Caco-2 (cell line): ENCODE data around the gene SLIT2. TPM values are rescaled to one million over a fixed set of nuclear protein-coding genes. Genes with fewer than 3 reads are reported as not detected.
A peak's percentile ranks its signal among the peaks of the same experiment; 100 is the strongest.

Experiments used
- BruUV-seq: library from RNA; stranded (reverse); fragments of 400-500 nt; replicated peaks from 2 replicates; lab custom pipeline; 2021; lab: Mats Ljungman, UMichigan
- CTCF ChIA-PET: fragments of 300-600 bp; sonication (Branson Sonifier 250); formaldehyde crosslinking; loops from one replicate; lab custom pipeline; 2022; ENCODE audit warnings: antibody characterized with exemption; lab: Charles Lee
- POLR2A ChIA-PET: fragments of 300-600 bp; sonication (Branson Sonifier 250); formaldehyde crosslinking; loops from one replicate; lab custom pipeline; 2022; ENCODE audit warnings: antibody characterized with exemption; lab: Charles Lee
- DNase-seq, 2 experiments: peaks; one replicate each; pipeline versions ENCODE4 v3.0.0 to v3.0.0-alpha.2; 2020 to 2022
- H3K27me3 ChIP-seq: replicated peaks from 2 replicates; pipeline ENCODE4 v1.6.0; 2011; ENCODE audit warnings: low read length; ENCODE audit not compliant: control insufficient read depth, insufficient read depth
- H3K36me3 ChIP-seq: 2 replicates; pipeline ENCODE4 v1.5.1; 2011; ENCODE audit warnings: low read length; ENCODE audit not compliant: control insufficient read depth, insufficient read depth
- H3K4me1 ChIP-seq: fragments of 250-450 bp; sonication (Bioruptor Pico); 2 replicates; pipeline ENCODE4 v1.5.1; 2020; ENCODE audit warnings: mild to moderate bottlenecking
- H3K4me3 ChIP-seq: 2 replicates; pipeline ENCODE4 v1.5.1; 2011; ENCODE audit warnings: low read depth, mild to moderate bottlenecking, control low read depth, low read length
- H3K9me3 ChIP-seq: fragments of 250-450 bp; sonication (Bioruptor Pico); 2 replicates; pipeline ENCODE4 v1.5.1; 2020; ENCODE audit warnings: mild to moderate bottlenecking, moderate library complexity
- H3K27ac Mint-ChIP-seq: one replicate; pipeline ENCODE4 v1.8.0; 2022; ENCODE audit warnings: mixed read lengths; ENCODE audit not compliant: unreplicated experiment
- H3K27me3 Mint-ChIP-seq: one replicate; pipeline ENCODE4 v1.8.0; 2022; ENCODE audit warnings: mixed read lengths; ENCODE audit not compliant: insufficient read depth, unreplicated experiment
- H3K36me3 Mint-ChIP-seq: one replicate; pipeline ENCODE4 v1.8.0; 2022; ENCODE audit warnings: mild to moderate bottlenecking, mixed read lengths; ENCODE audit not compliant: insufficient read depth, unreplicated experiment
- H3K4me1 Mint-ChIP-seq: one replicate; pipeline ENCODE4 v1.8.0; 2022; ENCODE audit warnings: low read depth, mixed read lengths; ENCODE audit not compliant: unreplicated experiment
- H3K4me3 Mint-ChIP-seq: one replicate; pipeline ENCODE4 v1.8.0; 2022; ENCODE audit warnings: mild to moderate bottlenecking, moderate library complexity, mixed read lengths; ENCODE audit not compliant: unreplicated experiment
- H3K9me3 Mint-ChIP-seq: one replicate; pipeline ENCODE4 v1.8.0; 2022; ENCODE audit warnings: mixed read lengths; ENCODE audit not compliant: unreplicated experiment
- intact Hi-C: fragments of 100-400 bp; cut with micrococcal nuclease; formaldehyde crosslinking; loops from one replicate; pipeline ENCODE4 v1.10.0; 2022; ENCODE audit not compliant: unreplicated experiment
- total RNA-seq: library from RNA; stranded (reverse); gene quantifications from 2 replicates; pipeline ENCODE4 v1.2.3, GENCODE V29; 2022
- TF ChIP-seq, protein P1 (sequence below), 2 experiments: fragments of 200-600 bp in 1 of 2; IDR thresholded peaks; 1 replicate in 1 of 2; 2 replicates in 1 of 2; pipeline versions ENCODE4 v1.5.1 to v1.8.0; 2011 to 2022; ENCODE audit warnings: antibody characterized with exemption in 1 of 2, control low read depth in 1 of 2, inconsistent platforms in 1 of 2, low read depth in 1 of 2, low read length in 1 of 2, mild to moderate bottlenecking in 1 of 2, moderate library complexity in 1 of 2; ENCODE audit not compliant: insufficient read depth in 1 of 2, severe bottlenecking in 1 of 2, unreplicated experiment in 1 of 2

SLIT2 gene
- total RNA-seq, 1 experiment from 2014 or later, result 0.68 TPM

DNA sequence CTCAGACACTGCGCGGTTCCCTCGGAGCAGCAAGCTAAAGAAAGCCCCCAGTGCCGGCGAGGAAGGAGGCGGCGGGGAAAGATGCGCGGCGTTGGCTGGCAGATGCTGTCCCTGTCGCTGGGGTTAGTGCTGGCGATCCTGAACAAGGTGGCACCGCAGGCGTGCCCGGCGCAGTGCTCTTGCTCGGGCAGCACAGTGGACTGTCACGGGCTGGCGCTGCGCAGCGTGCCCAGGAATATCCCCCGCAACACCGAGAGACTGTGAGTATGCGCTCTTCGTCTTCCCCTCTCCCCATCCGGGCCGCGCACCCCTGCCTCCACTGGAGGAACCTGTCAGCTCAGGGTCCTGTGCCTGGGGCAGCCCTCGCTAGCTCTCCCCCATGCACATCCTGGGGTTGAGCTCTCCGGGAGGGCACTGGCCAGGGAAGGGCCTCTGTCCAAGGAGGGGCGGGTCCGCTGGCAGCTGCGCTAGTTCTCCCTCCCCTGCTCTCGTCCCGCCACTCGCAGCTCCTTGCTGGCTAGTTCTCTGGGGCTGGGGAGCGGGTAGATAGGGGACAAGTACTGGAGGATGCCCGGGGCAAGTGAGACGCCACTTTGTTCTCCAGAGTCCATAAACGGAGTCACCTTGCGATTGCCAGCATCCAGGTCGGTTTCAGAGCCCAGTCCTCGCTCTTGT, 2.2 kb downstream of the SLIT2 start:
- no peak for DNase-seq
- intact Hi-C loops, result no loop called here
- TF ChIP-seq, protein P1, sequence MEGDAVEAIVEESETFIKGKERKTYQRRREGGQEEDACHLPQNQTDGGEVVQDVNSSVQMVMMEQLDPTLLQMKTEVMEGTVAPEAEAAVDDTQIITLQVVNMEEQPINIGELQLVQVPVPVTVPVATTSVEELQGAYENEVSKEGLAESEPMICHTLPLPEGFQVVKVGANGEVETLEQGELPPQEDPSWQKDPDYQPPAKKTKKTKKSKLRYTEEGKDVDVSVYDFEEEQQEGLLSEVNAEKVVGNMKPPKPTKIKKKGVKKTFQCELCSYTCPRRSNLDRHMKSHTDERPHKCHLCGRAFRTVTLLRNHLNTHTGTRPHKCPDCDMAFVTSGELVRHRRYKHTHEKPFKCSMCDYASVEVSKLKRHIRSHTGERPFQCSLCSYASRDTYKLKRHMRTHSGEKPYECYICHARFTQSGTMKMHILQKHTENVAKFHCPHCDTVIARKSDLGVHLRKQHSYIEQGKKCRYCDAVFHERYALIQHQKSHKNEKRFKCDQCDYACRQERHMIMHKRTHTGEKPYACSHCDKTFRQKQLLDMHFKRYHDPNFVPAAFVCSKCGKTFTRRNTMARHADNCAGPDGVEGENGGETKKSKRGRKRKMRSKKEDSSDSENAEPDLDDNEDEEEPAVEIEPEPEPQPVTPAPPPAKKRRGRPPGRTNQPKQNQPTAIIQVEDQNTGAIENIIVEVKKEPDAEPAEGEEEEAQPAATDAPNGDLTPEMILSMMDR (IDR thresholded peaks at IDR 0.05; ENCODE audit: insufficient read depth in 1 of 2, low read depth in 1 of 2, low read length in 1 of 2, severe bottlenecking in 1 of 2, unreplicated experiment in 1 of 2), result no peak
- H3K4me3 ChIP-seq, result no peak overlapping the region
- ChIA-PET CTCF (no interaction called here), POLR2A (no interaction called here)
- H3K4me1 ChIP-seq, result no peaks in the 10 kb centered on the region
- H3K4me1 Mint-ChIP-seq, result no peaks in the 10 kb centered on the region
- no peaks in the 10 kb centered on the region for H3K36me3 ChIP-seq
- H3K9me3 ChIP-seq, result no peaks in the 10 kb centered on the region
- H3K4me3 Mint-ChIP-seq, result peak overlapping the region; percentile 72
- no peak overlapping the region for H3K27ac Mint-ChIP-seq
- H3K36me3 Mint-ChIP-seq, result peaks cover 6% of the 10 kb centered on the region
- H3K9me3 Mint-ChIP-seq, result no peaks in the 10 kb centered on the region
- no TSS peak for BruUV-seq
- no peaks in the 10 kb centered on the region; the same call in 1 of the 2 replicates for H3K27me3 ChIP-seq
- H3K27me3 Mint-ChIP-seq, result peaks cover 12% of the 10 kb centered on the region

DNA sequence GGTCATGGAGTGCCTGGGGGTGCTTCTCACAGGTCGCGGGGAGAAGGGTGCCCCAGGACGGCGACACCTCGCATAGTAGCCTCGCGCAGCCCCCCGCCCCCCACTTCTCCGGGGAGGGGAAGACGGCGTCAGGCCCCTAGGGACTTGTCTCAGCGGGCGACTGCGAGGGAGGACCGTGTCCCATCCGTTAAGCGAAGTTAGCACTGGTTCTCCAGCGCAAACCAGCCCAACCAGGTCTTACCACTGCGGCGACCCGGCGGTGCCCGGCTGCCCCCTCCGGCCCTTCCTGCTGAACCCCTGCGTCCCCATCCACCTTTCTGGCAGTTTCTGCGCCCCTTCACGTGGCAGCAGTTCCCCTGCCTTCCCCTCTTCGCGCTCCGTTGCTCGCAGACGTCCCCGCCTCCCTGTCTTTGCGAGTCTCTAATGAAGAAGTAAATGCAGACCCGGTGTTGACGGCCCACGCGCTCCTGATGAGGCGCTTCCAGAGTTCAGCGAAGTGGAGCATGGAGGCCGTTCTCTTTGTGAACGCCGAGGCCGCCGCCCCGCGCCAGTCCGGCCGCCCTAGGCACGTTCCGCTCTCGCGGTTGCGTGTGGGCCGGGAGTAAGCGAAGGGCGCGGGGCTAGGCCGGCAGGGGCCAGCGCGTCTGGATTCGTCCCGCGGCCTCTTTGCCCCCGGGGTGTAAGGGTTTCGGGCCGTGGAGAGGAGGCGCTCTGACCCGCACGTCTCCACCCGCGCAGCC, 3.0 kb downstream of the SLIT2 start:
- Mint-ChIP-seq H3K36me3 (peaks cover 6% of the 10 kb centered on the region), H3K9me3 (no peaks in the 10 kb centered on the region), H3K4me1 (no peaks in the 10 kb centered on the region), H3K27me3 (peaks cover 8% of the 10 kb centered on the region), H3K4me3 (peak overlapping the region; percentile 72), H3K27ac (no peak overlapping the region)
- H3K4me1 ChIP-seq, result no peaks in the 10 kb centered on the region
- TF ChIP-seq, protein P1 (IDR thresholded peaks at IDR 0.05; ENCODE audit: insufficient read depth in 1 of 2, low read depth in 1 of 2, low read length in 1 of 2, severe bottlenecking in 1 of 2, unreplicated experiment in 1 of 2), result no peak
- POLR2A ChIA-PET, result no interaction called here
- no peaks in the 10 kb centered on the region for H3K9me3 ChIP-seq
- intact Hi-C loops, result no loop called here
- BruUV-seq, result no TSS peak
- no peaks in the 10 kb centered on the region; the same call in 1 of the 2 replicates for H3K27me3 ChIP-seq
- no peak for DNase-seq
- H3K4me3 ChIP-seq, result no peak overlapping the region
- H3K36me3 ChIP-seq, result no peaks in the 10 kb centered on the region
- CTCF ChIA-PET, result no interaction called here

DNA sequence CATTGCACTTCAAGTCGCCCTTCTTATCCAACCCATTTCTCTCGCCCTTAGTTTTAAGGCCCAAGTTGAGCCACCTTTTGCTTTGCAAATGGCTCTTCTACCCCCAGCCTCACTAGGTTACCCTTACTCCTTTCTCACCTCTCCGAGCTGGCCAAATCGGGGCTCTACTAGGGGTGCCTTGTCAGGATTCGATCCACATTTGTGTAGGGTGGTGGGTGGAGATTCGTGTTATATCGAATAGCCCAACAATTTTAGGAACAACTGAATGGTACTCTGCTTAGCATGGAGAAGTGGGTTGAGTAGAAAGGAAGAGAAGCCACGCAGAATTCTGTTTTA, 3.5 kb downstream of the SLIT2 start:
- Histone ChIP-seq H3K4me3 (no peak overlapping the region), H3K36me3 (no peaks in the 10 kb centered on the region), H3K4me1 (no peaks in the 10 kb centered on the region), H3K27me3 (no peaks in the 10 kb centered on the region; the same call in 1 of the 2 replicates), H3K9me3 (no peaks in the 10 kb centered on the region)
- DNase-seq, result no peak
- peaks cover 6% of the 10 kb centered on the region for H3K36me3 Mint-ChIP-seq
- peaks cover 8% of the 10 kb centered on the region for H3K27me3 Mint-ChIP-seq
- H3K4me3 Mint-ChIP-seq, result peak overlapping the region; percentile 72
- H3K4me1 Mint-ChIP-seq, result no peaks in the 10 kb centered on the region
- ChIA-PET POLR2A (no interaction called here), CTCF (no interaction called here)
- no TSS peak for BruUV-seq
- H3K27ac Mint-ChIP-seq, result no peak overlapping the region
- no peaks in the 10 kb centered on the region for H3K9me3 Mint-ChIP-seq
- intact Hi-C loops, result no loop called here
- TF ChIP-seq, protein P1 (IDR thresholded peaks at IDR 0.05; ENCODE audit: insufficient read depth in 1 of 2, low read depth in 1 of 2, low read length in 1 of 2, severe bottlenecking in 1 of 2, unreplicated experiment in 1 of 2), result no peak
